Stimulated activated CD4-positive, alpha-beta T cell treated with anti-CD3 and anti-CD28 coated beads, Interleukin-12 subunit alpha, Interleukin-12 subunit beta, amount 100 ng/mL, for 48 hours (primary cell): Measurements from ENCODE around the gene RNF220.
"Not testable (repeated sequence)": the region's sequence is repeated elsewhere in the genome, so short reads cannot be mapped to it uniquely, and the experiment has no call there.

Source experiments
- DNase-seq, 3 donors: peaks; one replicate each; pipeline ENCODE4 v3.0.0-alpha.2; 2020; ENCODE audit warnings: low read depth in 2 of 3, low spot score in 1 of 3

Gene RNF220

GRCh38 chr1:44648529-44649250 is 243.6 kb downstream of the RNF220 start:
- no peak for DNase-seq

- DNase-seq = no peak
Observed at GRCh38 chr1:44649788-44650158, 244.7 kb downstream of the RNF220 start.

GRCh38 chr1:44650159-44650831 is 245.2 kb downstream of the RNF220 start:
- DNase-seq = no peak

- no peak for DNase-seq
Observed at GRCh38 chr1:44651069-44651468, 246.0 kb downstream of the RNF220 start.

- peak; percentile 63 to 75 (median 65) for DNase-seq
Observed at GRCh38 chr1:44652445-44653106, 247.5 kb downstream of the RNF220 start.

GRCh38 chr1:44653107-44653964 is 248.3 kb downstream of the RNF220 start:
- no peak for DNase-seq

GRCh38 chr1:44654621-44655187 is 249.6 kb downstream of the RNF220 start:
- DNase-seq = no peak

GRCh38 chr1:44655609-44656008 is 250.6 kb downstream of the RNF220 start:
- no peak for DNase-seq

GRCh38 chr1:44659566-44659965 is 254.5 kb downstream of the RNF220 start:
- DNase-seq = no peak

GRCh38 chr1:44660176-44660575 is 255.1 kb downstream of the RNF220 start:
- no peak for DNase-seq

GRCh38 chr1:44661781-44662682 is 257.0 kb downstream of the RNF220 start:
- DNase-seq = no peak

- no peak for DNase-seq
Observed at GRCh38 chr1:44662683-44663030, 257.6 kb downstream of the RNF220 start.

GRCh38 chr1:44663417-44663816 is 258.4 kb downstream of the RNF220 start:
- DNase-seq = no peak

- peak in 1 of 3 donors; percentile 29 for DNase-seq
Observed at GRCh38 chr1:44664730-44665370, 259.8 kb downstream of the RNF220 start.

GRCh38 chr1:44666719-44667118 is 261.7 kb downstream of the RNF220 start:
- DNase-seq = not testable (repeated sequence)

- no peak for DNase-seq
Observed at GRCh38 chr1:44670751-44671640, 265.9 kb downstream of the RNF220 start.

GRCh38 chr1:44672254-44672955 is 267.4 kb downstream of the RNF220 start:
- no peak for DNase-seq
